SK-N-SH treated with all-trans-retinoic acid at 6 μM for 48 hours (cell line): ENCODE data around the gene OR2D3.

Experiments
- ATAC-seq: fragments of 200-7000 bp; cut with Tn5 transposase; 3 replicates; pipeline ENCODE4 v1.9.1; 2020; ENCODE audit warnings: mild to moderate bottlenecking, moderate library complexity
- ARNTL ChIP-seq: fragments of 450-650 bp; formaldehyde crosslinking; IDR thresholded peaks from 2 replicates; pipeline ENCODE4 v1.5.0; 2020; ENCODE audit warnings: low read depth, mild to moderate bottlenecking, moderate library complexity, borderline replicate concordance
- BACH2 ChIP-seq: fragments of 250-450 bp; sonication (Bioruptor Pico); IDR thresholded peaks from 2 replicates; pipeline ENCODE4 v1.9.0; 2021; ENCODE audit warnings: mild to moderate bottlenecking, borderline replicate concordance
- CSDC2 ChIP-seq: fragments of 250-450 bp; sonication (Bioruptor Pico); IDR thresholded peaks from 2 replicates; pipeline ENCODE4 v1.5.0; 2020; ENCODE audit warnings: mild to moderate bottlenecking, moderate library complexity
- ESRRG ChIP-seq: fragments of 250-450 bp; sonication (Bioruptor Pico); IDR thresholded peaks from 2 replicates; pipeline ENCODE4 v1.6.1; 2021; ENCODE audit warnings: mild to moderate bottlenecking
- GLIS3 ChIP-seq: fragments of 250-450 bp; sonication (Bioruptor Pico); IDR thresholded peaks from 2 replicates; pipeline ENCODE4 v1.5.0; 2020; ENCODE audit warnings: mild to moderate bottlenecking, moderate library complexity
- ISL1 ChIP-seq: fragments of 250-450 bp; sonication (Bioruptor Pico); IDR thresholded peaks from 2 replicates; pipeline ENCODE4 v2.1.2; 2022; ENCODE audit warnings: mild to moderate bottlenecking, moderate library complexity
- OSR1 ChIP-seq: fragments of 250-450 bp; sonication (Bioruptor Pico); IDR thresholded peaks from 2 replicates; pipeline ENCODE4 v1.8.0; 2022; ENCODE audit warnings: moderate library complexity, mild to moderate bottlenecking, inconsistent platforms
- PATZ1 ChIP-seq: fragments of 250-450 bp; sonication (Bioruptor Pico); IDR thresholded peaks from 2 replicates; pipeline ENCODE4 v1.8.0; 2020; ENCODE audit warnings: mild to moderate bottlenecking, moderate library complexity, borderline replicate concordance
- PPARA ChIP-seq: fragments of 250-450 bp; sonication (Bioruptor Pico); IDR thresholded peaks from 2 replicates; pipeline ENCODE4 v1.5.0; 2020; ENCODE audit warnings: mild to moderate bottlenecking, borderline replicate concordance
- RARB ChIP-seq: fragments of 250-450 bp; sonication (Bioruptor Pico); IDR thresholded peaks from 2 replicates; pipeline ENCODE4 v1.8.0; 2021; ENCODE audit warnings: mild to moderate bottlenecking, moderate library complexity
- SNAI2 ChIP-seq: fragments of 250-450 bp; sonication (Bioruptor Pico); IDR thresholded peaks from 2 replicates; pipeline ENCODE4 v1.5.0; 2020; ENCODE audit warnings: mild to moderate bottlenecking, moderate library complexity
- TCF4 ChIP-seq: fragments of 250-450 bp; sonication (Bioruptor Pico); IDR thresholded peaks from 2 replicates; pipeline ENCODE4 v1.8.0; 2021; ENCODE audit warnings: mild to moderate bottlenecking, moderate library complexity, borderline replicate concordance
- TOX ChIP-seq: fragments of 250-450 bp; sonication (Bioruptor Pico); IDR thresholded peaks from 2 replicates; pipeline ENCODE4 v1.8.0; 2021; ENCODE audit warnings: mild to moderate bottlenecking, moderate library complexity, borderline replicate concordance
- TSHZ2 ChIP-seq: fragments of 250-450 bp; sonication (Bioruptor Pico); IDR thresholded peaks from 2 replicates; pipeline ENCODE4 v1.5.0; 2020; ENCODE audit warnings: mild to moderate bottlenecking, moderate library complexity
- ZC3H10 ChIP-seq: fragments of 250-450 bp; sonication (Bioruptor Pico); IDR thresholded peaks from 2 replicates; pipeline ENCODE4 v1.5.1; 2021; ENCODE audit warnings: mild to moderate bottlenecking, moderate library complexity
- ZFP3 ChIP-seq: fragments of 250-450 bp; sonication (Bioruptor Pico); IDR thresholded peaks from 2 replicates; pipeline ENCODE4 v1.5.0; 2020; ENCODE audit warnings: mild to moderate bottlenecking, moderate library complexity
- ZNF565 ChIP-seq: fragments of 450-650 bp; formaldehyde crosslinking; conservative IDR thresholded peaks from 2 replicates; pipeline ENCODE4 v1.5.0; 2020; ENCODE audit warnings: low read depth, mild to moderate bottlenecking, moderate library complexity
- ZNF8 ChIP-seq: fragments of 450-650 bp; formaldehyde crosslinking; IDR thresholded peaks from 2 replicates; pipeline ENCODE4 v1.5.0; 2020; ENCODE audit warnings: mild to moderate bottlenecking, moderate library complexity
- TF ChIP-seq, protein P1 (sequence below): fragments of 250-450 bp; sonication (Bioruptor Pico); IDR thresholded peaks from 2 replicates; pipeline ENCODE4 v1.8.0; 2021; ENCODE audit warnings: low read depth, mild to moderate bottlenecking, moderate library complexity, borderline replicate concordance
- TF ChIP-seq, protein P2 (sequence below): fragments of 250-450 bp; sonication (Bioruptor Pico); IDR thresholded peaks from 2 replicates; pipeline ENCODE4 v1.5.1; 2021; ENCODE audit warnings: mild to moderate bottlenecking, moderate library complexity

Gene OR2D3, protein sequence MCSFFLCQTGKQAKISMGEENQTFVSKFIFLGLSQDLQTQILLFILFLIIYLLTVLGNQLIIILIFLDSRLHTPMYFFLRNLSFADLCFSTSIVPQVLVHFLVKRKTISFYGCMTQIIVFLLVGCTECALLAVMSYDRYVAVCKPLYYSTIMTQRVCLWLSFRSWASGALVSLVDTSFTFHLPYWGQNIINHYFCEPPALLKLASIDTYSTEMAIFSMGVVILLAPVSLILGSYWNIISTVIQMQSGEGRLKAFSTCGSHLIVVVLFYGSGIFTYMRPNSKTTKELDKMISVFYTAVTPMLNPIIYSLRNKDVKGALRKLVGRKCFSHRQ

DNA sequence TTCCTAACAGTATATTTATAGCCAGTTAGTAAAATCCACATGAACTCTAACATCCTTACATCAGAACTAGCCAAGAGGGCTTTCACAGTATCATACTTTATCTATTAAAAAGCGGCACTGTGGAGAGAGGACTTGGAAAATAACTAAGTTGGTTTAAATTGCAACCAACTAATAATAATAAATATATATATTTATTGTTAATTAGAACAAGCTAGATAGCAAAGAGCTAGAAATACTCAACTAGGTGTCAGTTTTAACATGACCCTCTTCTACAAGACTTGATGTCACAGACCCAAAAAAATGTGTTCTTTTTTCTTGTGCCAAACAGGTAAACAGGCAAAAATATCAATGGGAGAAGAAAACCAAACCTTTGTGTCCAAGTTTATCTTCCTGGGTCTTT, at the start of gene OR2D3:
TSS of gene OR2D3 (plus strand) at position 301 of the 400 bp plus-strand sequence. CDS start at position 301, 0 bp downstream.
- no peak for ATAC-seq

GRCh38 chr11:6871278-6871677, 49.5 kb upstream of the OR2D3 start:
- TF ChIP-seq, protein P1, sequence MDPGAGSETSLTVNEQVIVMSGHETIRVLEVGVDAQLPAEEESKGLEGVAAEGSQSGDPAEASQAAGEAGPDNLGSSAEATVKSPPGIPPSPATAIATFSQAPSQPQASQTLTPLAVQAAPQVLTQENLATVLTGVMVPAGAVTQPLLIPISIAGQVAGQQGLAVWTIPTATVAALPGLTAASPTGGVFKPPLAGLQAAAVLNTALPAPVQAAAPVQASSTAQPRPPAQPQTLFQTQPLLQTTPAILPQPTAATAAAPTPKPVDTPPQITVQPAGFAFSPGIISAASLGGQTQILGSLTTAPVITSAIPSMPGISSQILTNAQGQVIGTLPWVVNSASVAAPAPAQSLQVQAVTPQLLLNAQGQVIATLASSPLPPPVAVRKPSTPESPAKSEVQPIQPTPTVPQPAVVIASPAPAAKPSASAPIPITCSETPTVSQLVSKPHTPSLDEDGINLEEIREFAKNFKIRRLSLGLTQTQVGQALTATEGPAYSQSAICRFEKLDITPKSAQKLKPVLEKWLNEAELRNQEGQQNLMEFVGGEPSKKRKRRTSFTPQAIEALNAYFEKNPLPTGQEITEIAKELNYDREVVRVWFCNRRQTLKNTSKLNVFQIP (CRISPR knock-in tag) = no peak
- no peak for TF ChIP-seq OSR1 (CRISPR knock-in tag)
- no peak for TF ChIP-seq ZC3H10
- TF ChIP-seq GLIS3 = no peak
- TF ChIP-seq ZNF8 = no peak
- TF ChIP-seq PPARA = no peak
- no peak for TF ChIP-seq ZNF565 (CRISPR knock-in tag)
- no peak for TF ChIP-seq TCF4
- no peak for TF ChIP-seq PATZ1 (CRISPR knock-in tag)
- no peak for TF ChIP-seq SNAI2 (CRISPR knock-in tag)
- no peak for TF ChIP-seq CSDC2
- no peak for TF ChIP-seq ARNTL (CRISPR knock-in tag)
- ATAC-seq = no peak

More for the DNA sequence above, at the start of gene OR2D3:
- TF ChIP-seq SNAI2 (CRISPR knock-in tag) (no peak), TOX (no peak), RARB (CRISPR knock-in tag) (no peak), TCF4 (no peak), GLIS3 (no peak), OSR1 (CRISPR knock-in tag) (no peak), PPARA (no peak), ZFP3 (CRISPR knock-in tag) (no peak), CSDC2 (no peak), ISL1 (CRISPR knock-in tag) (no peak), TSHZ2 (CRISPR knock-in tag) (no peak), ARNTL (CRISPR knock-in tag) (no peak), ZC3H10 (no peak), ZNF565 (CRISPR knock-in tag) (no peak), PATZ1 (CRISPR knock-in tag) (no peak), ESRRG (CRISPR knock-in tag) (no peak), BACH2 (CRISPR knock-in tag) (no peak), ZNF8 (no peak)
- TF ChIP-seq, protein P2, sequence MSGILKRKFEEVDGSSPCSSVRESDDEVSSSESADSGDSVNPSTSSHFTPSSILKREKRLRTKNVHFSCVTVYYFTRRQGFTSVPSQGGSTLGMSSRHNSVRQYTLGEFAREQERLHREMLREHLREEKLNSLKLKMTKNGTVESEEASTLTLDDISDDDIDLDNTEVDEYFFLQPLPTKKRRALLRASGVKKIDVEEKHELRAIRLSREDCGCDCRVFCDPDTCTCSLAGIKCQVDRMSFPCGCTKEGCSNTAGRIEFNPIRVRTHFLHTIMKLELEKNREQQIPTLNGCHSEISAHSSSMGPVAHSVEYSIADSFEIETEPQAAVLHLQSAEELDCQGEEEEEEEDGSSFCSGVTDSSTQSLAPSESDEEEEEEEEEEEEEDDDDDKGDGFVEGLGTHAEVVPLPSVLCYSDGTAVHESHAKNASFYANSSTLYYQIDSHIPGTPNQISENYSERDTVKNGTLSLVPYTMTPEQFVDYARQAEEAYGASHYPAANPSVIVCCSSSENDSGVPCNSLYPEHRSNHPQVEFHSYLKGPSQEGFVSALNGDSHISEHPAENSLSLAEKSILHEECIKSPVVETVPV (CRISPR knock-in tag) = no peak
- TF ChIP-seq, protein P1 (CRISPR knock-in tag) = no peak
